ENCODE data around the gene PRSS36. TPM values are rescaled to one million over a fixed set of nuclear protein-coding genes. Genes with fewer than 3 reads are reported as not detected.
"Not testable (repeated sequence)": the region's sequence is repeated elsewhere in the genome, so short reads cannot be mapped to it uniquely, and the experiment has no call there.

The PRSS36 gene
- polyA plus RNA-seq, 1 experiment: 0.24 TPM

GRCh38 chr16:31157136-31157535 is 7.3 kb upstream of the PRSS36 start:
- TF ChIP-seq CTCF (IDR thresholded peaks at IDR 0.05; ENCODE audit: low read depth, low read length): no peak
- Histone ChIP-seq H3K4me3 (ENCODE audit: low read depth, low read length) (no peak overlapping the region), H3K9me3 (ENCODE audit: control insufficient read depth, insufficient read depth, low read length) (no peaks in the 10 kb centered on the region), H3K27me3 (ENCODE audit: control insufficient read depth, insufficient read depth, low read length) (peaks cover 3% of the 10 kb centered on the region), H3K27ac (ENCODE audit: low read depth, low read length) (no peak overlapping the region)
- DNase-seq (ENCODE audit: low read depth, low spot score): no peak
- ChIA-PET CTCF (interaction anchor here (0.6 to 2.5 kb wide), 5 partner anchors 11 to 712 kb away, joined by 3 to 17 read pairs (median 3); no protein-coding TSS in a partner anchor), POLR2A (no interaction called here)

- H3K27ac ChIP-seq (ENCODE audit: low read depth, low read length); H3K4me3 ChIP-seq (ENCODE audit: low read depth, low read length); POLR2A ChIA-PET; H3K9me3 ChIP-seq (ENCODE audit: control insufficient read depth, insufficient read depth, low read length); DNase-seq (ENCODE audit: low read depth, low spot score): not testable (repeated sequence)
- CTCF ChIA-PET: interaction anchor here (3.2 kb wide), 1 partner anchor 9 kb away, joined by 14 read pairs; no protein-coding TSS in a partner anchor
- H3K27me3 ChIP-seq (ENCODE audit: control insufficient read depth, insufficient read depth, low read length): peaks cover 32% of the 10 kb centered on the region
Observed at GRCh38 chr16:31150976-31151375, 1.1 kb upstream of the PRSS36 start.

GRCh38 chr16:31149332-31149731 is 534 bp downstream of the PRSS36 start:
- peaks cover 32% of the 10 kb centered on the region for H3K27me3 ChIP-seq (ENCODE audit: control insufficient read depth, insufficient read depth, low read length)
- ChIA-PET CTCF (no interaction called here), POLR2A (no interaction called here)
- no peaks in the 10 kb centered on the region; the same call in 1 of the 2 replicates for H3K9me3 ChIP-seq (ENCODE audit: control insufficient read depth, insufficient read depth, low read length)
- H3K4me3 ChIP-seq (ENCODE audit: low read depth, low read length): no peak overlapping the region
- no peak overlapping the region for H3K27ac ChIP-seq (ENCODE audit: low read depth, low read length)
- DNase-seq (ENCODE audit: low read depth, low spot score): no peak
- TF ChIP-seq CTCF (IDR thresholded peaks at IDR 0.05; ENCODE audit: low read depth, low read length): no peak

GRCh38 chr16:31148896-31149295 is 970 bp downstream of the PRSS36 start:
- Histone ChIP-seq H3K4me3 (ENCODE audit: low read depth, low read length) (no peak overlapping the region), H3K9me3 (ENCODE audit: control insufficient read depth, insufficient read depth, low read length) (no peaks in the 10 kb centered on the region; the same call in 1 of the 2 replicates), H3K27ac (ENCODE audit: low read depth, low read length) (no peak overlapping the region), H3K27me3 (ENCODE audit: control insufficient read depth, insufficient read depth, low read length) (peaks cover 32% of the 10 kb centered on the region)
- no peak for TF ChIP-seq CTCF (IDR thresholded peaks at IDR 0.05; ENCODE audit: low read depth, low read length)
- ChIA-PET CTCF (no interaction called here), POLR2A (no interaction called here)
- no peak for DNase-seq (ENCODE audit: low read depth, low spot score)

- POLR2A ChIA-PET: interaction anchor here (0.6 to 0.8 kb wide), 2 partner anchors 26 to 56 kb away, joined by 3 to 4 read pairs; no protein-coding TSS in a partner anchor
- TF ChIP-seq CTCF (IDR thresholded peaks at IDR 0.05; ENCODE audit: low read depth, low read length): no peak
- CTCF ChIA-PET: no interaction called here
- H3K27ac ChIP-seq (ENCODE audit: low read depth, low read length): no peak overlapping the region
- H3K27me3 ChIP-seq (ENCODE audit: control insufficient read depth, insufficient read depth, low read length): peaks cover 29% of the 10 kb centered on the region
- H3K9me3 ChIP-seq (ENCODE audit: control insufficient read depth, insufficient read depth, low read length): no peaks in the 10 kb centered on the region; the same call in 1 of the 2 replicates
- no peak overlapping the region for H3K4me3 ChIP-seq (ENCODE audit: low read depth, low read length)
- no peak for DNase-seq (ENCODE audit: low read depth, low spot score)
Observed at GRCh38 chr16:31148281-31148728, 1.6 kb downstream of the PRSS36 start.

All from AG04450 (cell line).